ENCODE data around the gene SEC16A. TPM values are rescaled to one million over a fixed set of nuclear protein-coding genes. Genes with fewer than 3 reads are reported as not detected.

Gene SEC16A
- total RNA-seq, 1 donor from 2014 or later = 78.8 TPM

DNA sequence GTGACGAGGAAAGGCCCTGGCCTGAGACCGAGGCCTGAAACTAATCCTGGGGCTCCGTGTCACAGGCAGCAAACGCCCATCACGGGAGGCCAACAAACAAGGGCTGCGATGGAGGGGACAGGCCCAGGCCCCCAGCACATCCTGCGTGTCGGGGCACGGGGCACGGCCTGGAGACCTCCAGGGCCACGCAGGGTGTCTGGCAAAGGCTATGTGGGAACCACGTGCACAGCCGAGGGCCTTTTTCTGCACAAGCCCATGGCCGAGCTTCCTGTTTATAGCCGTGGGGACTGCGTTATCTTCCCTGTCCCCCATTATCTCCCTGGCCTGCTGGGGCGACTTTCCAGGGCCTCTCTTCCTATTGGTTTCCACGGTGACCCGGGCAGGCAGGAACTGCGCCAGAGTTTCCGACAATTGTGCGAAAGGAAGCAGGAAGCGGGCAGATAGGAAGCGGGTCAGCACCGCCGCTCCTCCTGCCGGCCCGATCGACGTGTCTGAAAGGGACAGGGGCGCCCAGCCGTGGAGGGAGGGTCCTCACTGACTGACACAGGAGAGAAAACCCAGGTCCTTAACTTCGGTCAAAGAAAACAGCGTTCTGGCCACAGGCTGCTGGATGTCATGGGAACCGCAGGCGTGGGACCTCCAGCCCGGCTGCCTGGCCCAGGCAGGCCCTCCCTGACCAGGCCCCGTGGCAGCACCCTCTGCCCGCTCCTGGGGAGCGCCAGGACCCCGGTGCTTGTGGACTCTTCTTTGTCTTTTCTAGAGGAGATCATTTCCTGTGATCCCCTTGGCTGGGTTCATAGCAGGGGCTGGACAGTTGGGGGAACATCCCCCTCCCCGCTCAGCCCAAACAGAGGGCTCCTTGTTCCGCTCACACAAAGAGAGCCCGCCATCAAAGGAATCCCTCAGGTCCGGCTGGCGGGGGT lies 29.1 kb upstream of the SEC16A start:
- no peak overlapping the region for H3K27ac Mint-ChIP-seq
- H3K4me3 Mint-ChIP-seq = no peak overlapping the region
- no peaks in the 10 kb centered on the region for H3K4me1 Mint-ChIP-seq
- CTCF ChIA-PET = no interaction called here
- no peaks in the 10 kb centered on the region for H3K9me3 Mint-ChIP-seq
- H3K27me3 Mint-ChIP-seq = no peaks in the 10 kb centered on the region
- ATAC-seq (ENCODE audit: low read depth) (no peak), DNase-seq (no peak)
- TF ChIP-seq, protein P1, sequence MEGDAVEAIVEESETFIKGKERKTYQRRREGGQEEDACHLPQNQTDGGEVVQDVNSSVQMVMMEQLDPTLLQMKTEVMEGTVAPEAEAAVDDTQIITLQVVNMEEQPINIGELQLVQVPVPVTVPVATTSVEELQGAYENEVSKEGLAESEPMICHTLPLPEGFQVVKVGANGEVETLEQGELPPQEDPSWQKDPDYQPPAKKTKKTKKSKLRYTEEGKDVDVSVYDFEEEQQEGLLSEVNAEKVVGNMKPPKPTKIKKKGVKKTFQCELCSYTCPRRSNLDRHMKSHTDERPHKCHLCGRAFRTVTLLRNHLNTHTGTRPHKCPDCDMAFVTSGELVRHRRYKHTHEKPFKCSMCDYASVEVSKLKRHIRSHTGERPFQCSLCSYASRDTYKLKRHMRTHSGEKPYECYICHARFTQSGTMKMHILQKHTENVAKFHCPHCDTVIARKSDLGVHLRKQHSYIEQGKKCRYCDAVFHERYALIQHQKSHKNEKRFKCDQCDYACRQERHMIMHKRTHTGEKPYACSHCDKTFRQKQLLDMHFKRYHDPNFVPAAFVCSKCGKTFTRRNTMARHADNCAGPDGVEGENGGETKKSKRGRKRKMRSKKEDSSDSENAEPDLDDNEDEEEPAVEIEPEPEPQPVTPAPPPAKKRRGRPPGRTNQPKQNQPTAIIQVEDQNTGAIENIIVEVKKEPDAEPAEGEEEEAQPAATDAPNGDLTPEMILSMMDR (IDR thresholded peaks at IDR 0.05) = no peak
- intact Hi-C loops (cut with micrococcal nuclease) = no loop called here
- H3K36me3 Mint-ChIP-seq (ENCODE audit: low read depth) = peaks cover 56% of the 10 kb centered on the region
- POLR2A ChIA-PET = no interaction called here

DNA sequence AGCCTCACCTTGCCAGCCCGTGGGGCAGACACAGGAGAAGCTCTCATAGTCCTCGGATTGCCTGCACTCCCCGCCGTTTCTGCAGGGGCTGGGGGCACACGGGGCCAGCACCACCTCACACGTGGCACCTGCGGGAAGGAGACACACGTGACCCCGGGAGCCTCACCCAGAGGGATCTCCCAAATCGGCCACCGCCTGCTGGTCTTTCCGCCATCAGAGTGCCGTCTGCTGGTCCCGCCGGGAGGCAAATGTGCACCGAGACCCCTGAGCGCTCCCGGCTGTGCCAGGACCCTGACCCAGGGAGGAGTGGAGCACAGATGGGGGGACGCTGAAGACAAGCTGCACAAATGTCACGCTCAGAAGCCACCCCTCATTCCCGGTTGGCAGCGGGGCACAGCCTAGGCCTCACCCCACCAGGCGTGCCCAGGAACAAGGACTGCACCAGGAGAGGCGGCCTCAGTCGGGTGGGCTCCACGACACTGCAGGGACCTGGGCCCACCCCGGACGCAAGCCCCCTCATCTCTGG lies 28.4 kb upstream of the SEC16A start:
- no peak overlapping the region for H3K27ac Mint-ChIP-seq
- CTCF ChIA-PET = no interaction called here
- no peaks in the 10 kb centered on the region for H3K9me3 Mint-ChIP-seq
- no peak overlapping the region for H3K4me3 Mint-ChIP-seq
- no peaks in the 10 kb centered on the region for H3K27me3 Mint-ChIP-seq
- intact Hi-C loops (cut with micrococcal nuclease) = no loop called here
- no peak for DNase-seq
- peaks cover 54% of the 10 kb centered on the region for H3K36me3 Mint-ChIP-seq (ENCODE audit: low read depth)
- TF ChIP-seq, protein P1 (IDR thresholded peaks at IDR 0.05) = no peak
- no peaks in the 10 kb centered on the region for H3K4me1 Mint-ChIP-seq
- POLR2A ChIA-PET = no interaction called here
- no peak for ATAC-seq (ENCODE audit: low read depth)

DNA sequence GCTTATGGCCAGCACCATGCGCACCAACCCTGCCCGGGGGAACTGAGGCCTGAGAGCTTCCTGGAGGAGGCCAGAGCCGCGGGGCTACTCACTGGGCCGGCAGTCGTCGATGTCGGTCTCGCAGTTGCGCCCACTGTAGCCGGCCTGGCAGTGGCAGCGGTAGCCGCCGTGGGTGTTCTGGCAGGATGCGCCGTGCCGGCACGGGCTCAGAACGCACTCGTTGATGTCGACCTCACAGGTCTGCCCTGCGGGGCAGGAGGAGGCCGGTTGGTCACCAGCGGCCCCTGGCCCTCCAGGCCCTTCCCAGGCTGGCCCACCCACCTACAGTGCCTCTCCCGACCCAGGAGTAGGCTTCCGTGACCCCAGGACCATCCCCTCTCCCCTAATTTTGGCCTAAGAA lies 27.7 kb upstream of the SEC16A start:
- no peak overlapping the region for H3K27ac Mint-ChIP-seq
- TF ChIP-seq, protein P1 (IDR thresholded peaks at IDR 0.05) = no peak
- intact Hi-C loops (cut with micrococcal nuclease) = no loop called here

DNA sequence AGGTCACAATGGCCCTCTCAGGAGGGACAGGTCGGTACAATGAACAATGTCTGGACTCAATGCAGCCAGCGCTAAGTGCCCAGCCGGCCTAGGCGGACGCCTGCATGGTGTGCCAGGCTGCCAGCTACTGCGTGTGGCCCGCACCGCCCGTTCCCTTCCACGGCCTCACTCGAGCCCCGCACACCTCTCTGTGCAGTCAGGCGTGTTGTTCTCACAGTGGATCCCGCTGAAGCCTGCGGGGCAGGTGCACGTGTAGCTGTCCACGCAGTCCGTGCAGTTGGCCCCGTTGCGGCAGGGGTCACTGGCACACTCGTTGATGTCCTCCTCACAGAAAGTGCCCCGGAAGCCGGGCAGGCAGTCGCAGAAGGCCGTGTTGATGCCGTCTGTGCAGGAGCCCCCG lies 26.7 kb upstream of the SEC16A start:
- Mint-ChIP-seq H3K9me3 (no peaks in the 10 kb centered on the region), H3K27me3 (no peaks in the 10 kb centered on the region), H3K27ac (no peak overlapping the region), H3K36me3 (ENCODE audit: low read depth) (peaks cover 52% of the 10 kb centered on the region), H3K4me3 (no peak overlapping the region), H3K4me1 (no peaks in the 10 kb centered on the region)
- ChIA-PET POLR2A (no interaction called here), CTCF (no interaction called here)
- DNase-seq (no peak), ATAC-seq (ENCODE audit: low read depth) (no peak)
- TF ChIP-seq, protein P1 (IDR thresholded peaks at IDR 0.05) = no peak
- intact Hi-C loops (cut with micrococcal nuclease) = no loop called here

More for the DNA sequence above, 27.7 kb upstream of the SEC16A start:
- no peak for ATAC-seq (ENCODE audit: low read depth)
- H3K9me3 Mint-ChIP-seq = no peaks in the 10 kb centered on the region
- POLR2A ChIA-PET = no interaction called here
- no peak overlapping the region for H3K4me3 Mint-ChIP-seq
- CTCF ChIA-PET = no interaction called here
- peaks cover 53% of the 10 kb centered on the region for H3K36me3 Mint-ChIP-seq (ENCODE audit: low read depth)
- no peaks in the 10 kb centered on the region for H3K4me1 Mint-ChIP-seq
- DNase-seq = no peak
- H3K27me3 Mint-ChIP-seq = no peaks in the 10 kb centered on the region

DNA sequence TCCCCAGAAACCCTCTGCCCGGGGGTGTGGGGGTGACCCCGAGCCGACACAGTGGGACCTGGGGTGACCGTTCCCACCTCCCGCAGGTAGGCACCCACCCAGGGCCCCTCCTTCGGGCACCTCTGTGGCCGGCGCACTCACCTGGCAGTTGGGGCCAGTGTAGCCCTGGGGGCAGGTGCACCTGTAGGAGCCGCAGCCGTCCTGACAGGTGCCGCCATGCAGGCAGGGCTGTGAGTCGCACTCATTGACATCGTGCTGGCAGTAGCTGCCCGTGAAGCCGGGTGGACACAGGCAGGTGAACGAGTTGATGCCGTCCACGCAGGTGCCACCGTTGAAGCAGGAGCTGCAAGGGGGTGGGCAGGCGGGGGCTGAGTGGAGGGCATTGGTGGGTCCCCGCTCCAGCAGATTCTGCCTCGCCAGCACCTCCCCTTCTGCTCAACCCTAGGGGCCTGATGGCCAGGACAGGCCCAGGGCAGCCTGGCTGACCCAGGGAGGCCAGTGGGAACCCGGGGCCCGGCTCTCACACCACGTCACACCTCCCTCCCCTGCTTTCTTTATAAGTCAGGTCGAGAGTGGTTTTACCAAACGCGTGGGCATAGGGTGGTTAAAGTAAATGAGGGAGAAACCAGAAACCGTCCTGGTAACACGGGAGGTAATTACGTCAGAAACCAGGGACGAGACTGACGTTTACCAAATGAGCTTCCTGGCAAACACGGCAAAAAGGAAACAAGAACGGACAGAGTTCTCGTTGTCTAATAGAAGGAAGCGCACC lies 26.1 kb upstream of the SEC16A start:
- TF ChIP-seq, protein P1 (IDR thresholded peaks at IDR 0.05) = no peak
- POLR2A ChIA-PET = no interaction called here
- no peak for DNase-seq

More for the DNA sequence above, 26.1 kb upstream of the SEC16A start:
- Mint-ChIP-seq H3K27me3 (no peaks in the 10 kb centered on the region), H3K9me3 (no peaks in the 10 kb centered on the region), H3K4me3 (no peak overlapping the region), H3K36me3 (ENCODE audit: low read depth) (peaks cover 52% of the 10 kb centered on the region), H3K27ac (no peak overlapping the region), H3K4me1 (no peaks in the 10 kb centered on the region)
- ATAC-seq (ENCODE audit: low read depth) = no peak
- intact Hi-C loops (cut with micrococcal nuclease) = no loop called here
- CTCF ChIA-PET = no interaction called here

Data from activated B cell treated with CpG ODN at 0.5 μM for 24 hours (primary cell).